GM12864 (cell line): Measurements from ENCODE around the gene PIEZO2.
"Not testable (repeated sequence)": the region's sequence is repeated elsewhere in the genome, so short reads cannot be mapped to it uniquely, and the experiment has no call there.

Source experiments
- DNase-seq: peaks from one replicate; pipeline ENCODE4 v3.0.0-alpha.2; 2011; ENCODE audit warnings: low read depth
- H3K4me3 ChIP-seq: 2 replicates; pipeline ENCODE4 v1.5.1; 2011; ENCODE audit warnings: mild to moderate bottlenecking, low read depth, low read length, control low read depth
- TF ChIP-seq, protein P1 (sequence below): IDR thresholded peaks from 2 replicates; pipeline ENCODE4 v1.5.1; 2011; ENCODE audit warnings: low read depth, mild to moderate bottlenecking, moderate library complexity, low read length, control low read depth, inconsistent platforms; ENCODE audit errors: missing control alignments

Gene PIEZO2

DNA sequence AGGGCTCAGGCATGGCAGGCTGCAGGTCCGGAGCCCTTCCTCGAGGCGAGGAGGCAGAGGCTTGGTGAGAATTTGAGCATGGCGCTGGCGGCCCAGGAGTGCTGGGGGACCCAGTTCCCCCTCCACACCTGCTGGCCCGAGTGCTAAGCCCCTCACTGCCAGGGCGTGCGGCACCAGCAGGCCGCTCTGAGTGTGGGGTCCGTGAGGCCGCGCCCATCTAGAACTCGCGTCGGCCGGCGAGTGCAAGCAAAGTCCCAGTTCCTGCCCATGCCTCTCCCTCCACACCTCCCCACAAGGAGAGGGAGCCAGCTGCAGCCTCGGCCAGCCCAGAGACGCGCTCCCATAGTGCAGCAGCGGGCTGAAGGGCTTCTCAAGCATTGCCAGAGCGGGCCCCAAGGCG lies 233.0 kb downstream of the PIEZO2 start:
- TF ChIP-seq, protein P1, sequence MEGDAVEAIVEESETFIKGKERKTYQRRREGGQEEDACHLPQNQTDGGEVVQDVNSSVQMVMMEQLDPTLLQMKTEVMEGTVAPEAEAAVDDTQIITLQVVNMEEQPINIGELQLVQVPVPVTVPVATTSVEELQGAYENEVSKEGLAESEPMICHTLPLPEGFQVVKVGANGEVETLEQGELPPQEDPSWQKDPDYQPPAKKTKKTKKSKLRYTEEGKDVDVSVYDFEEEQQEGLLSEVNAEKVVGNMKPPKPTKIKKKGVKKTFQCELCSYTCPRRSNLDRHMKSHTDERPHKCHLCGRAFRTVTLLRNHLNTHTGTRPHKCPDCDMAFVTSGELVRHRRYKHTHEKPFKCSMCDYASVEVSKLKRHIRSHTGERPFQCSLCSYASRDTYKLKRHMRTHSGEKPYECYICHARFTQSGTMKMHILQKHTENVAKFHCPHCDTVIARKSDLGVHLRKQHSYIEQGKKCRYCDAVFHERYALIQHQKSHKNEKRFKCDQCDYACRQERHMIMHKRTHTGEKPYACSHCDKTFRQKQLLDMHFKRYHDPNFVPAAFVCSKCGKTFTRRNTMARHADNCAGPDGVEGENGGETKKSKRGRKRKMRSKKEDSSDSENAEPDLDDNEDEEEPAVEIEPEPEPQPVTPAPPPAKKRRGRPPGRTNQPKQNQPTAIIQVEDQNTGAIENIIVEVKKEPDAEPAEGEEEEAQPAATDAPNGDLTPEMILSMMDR, result no peak
- no peak for DNase-seq
- H3K4me3 ChIP-seq, result no peak overlapping the region

DNA sequence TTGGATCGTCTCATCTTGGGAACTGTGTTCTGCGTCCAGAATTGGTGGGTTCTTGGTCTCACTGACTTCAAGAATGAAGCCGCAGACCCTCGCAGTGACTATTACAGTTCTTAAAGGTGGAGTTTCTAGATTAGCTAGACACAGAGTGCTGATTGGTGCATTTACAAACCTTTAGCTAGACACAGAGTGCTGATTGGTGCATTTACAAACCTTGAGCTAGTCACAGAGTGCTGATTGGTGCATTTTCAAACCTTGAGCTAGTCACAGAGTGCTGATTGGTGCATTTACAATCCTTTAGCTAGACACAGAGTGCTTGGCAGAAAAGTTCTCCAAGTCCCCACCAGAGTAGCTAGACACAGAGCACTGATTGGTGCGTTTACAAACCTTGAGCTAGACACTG lies 233.6 kb downstream of the PIEZO2 start:
- not testable (repeated sequence) for DNase-seq

DNA sequence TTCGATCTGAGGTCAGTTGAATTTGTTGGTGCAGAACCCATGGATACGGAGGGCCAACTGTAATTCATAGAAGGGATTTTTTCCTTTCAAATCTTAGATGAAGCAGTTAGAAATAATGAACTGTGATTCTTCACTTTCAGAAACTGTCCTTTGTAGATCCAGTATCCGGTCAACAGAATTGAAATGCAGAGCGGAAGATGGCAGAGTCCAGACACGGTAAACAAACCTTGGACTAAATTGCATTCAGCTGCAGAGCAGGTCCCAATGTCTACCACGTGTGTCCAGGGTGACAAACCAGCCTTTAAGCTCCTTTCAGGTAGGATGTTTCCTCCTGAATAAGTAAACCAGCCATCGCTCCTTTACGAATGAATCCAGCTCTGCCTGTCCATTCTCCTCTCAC lies 234.8 kb downstream of the PIEZO2 start:
- not testable (repeated sequence) for DNase-seq

More for the DNA sequence above, 233.6 kb downstream of the PIEZO2 start:
- not testable (repeated sequence) for H3K4me3 ChIP-seq

GRCh38 chr18:10913919-10914318 lies 235.4 kb downstream of the PIEZO2 start:
- no peak for DNase-seq
- no peak overlapping the region for H3K4me3 ChIP-seq
- TF ChIP-seq, protein P1, result no peak

More for the DNA sequence above, 234.8 kb downstream of the PIEZO2 start:
- not testable (repeated sequence) for H3K4me3 ChIP-seq

DNA sequence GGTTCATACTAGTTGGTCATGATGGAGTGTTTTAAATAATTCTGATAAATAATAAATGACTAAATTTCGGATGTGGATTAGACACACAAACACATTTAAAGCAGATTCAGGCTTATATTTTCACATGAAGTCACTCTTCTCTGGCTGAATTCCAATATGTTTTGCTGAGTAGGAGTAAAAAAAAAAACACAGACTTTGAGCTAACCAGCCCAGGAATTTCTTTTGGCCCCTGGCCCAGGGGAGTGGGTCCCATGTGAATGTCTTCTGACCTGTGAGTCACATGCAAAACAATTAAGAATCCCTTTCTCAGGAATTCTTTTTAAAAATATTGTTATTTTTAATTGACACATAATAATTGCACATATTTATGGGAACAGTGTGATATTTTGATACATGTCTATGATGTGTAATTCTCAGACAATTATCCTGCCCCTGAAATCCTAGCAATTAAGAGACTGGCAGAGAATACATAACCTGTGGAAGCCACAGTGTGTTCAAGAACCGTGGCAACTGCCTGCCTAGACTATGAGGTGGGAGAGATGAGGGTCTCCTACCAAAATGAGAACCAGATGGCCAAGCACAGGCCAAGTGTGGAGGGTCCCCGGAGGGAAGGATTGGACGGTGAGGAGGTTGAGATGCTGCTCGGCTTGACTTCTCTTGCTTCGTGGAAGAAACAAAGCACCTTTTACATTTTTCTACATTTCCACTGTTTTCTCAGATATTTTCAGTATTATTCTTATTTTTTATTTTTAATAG lies 236.4 kb downstream of the PIEZO2 start:
- H3K4me3 ChIP-seq, result no peak overlapping the region
- TF ChIP-seq, protein P1, result no peak
- DNase-seq, result no peak

DNA sequence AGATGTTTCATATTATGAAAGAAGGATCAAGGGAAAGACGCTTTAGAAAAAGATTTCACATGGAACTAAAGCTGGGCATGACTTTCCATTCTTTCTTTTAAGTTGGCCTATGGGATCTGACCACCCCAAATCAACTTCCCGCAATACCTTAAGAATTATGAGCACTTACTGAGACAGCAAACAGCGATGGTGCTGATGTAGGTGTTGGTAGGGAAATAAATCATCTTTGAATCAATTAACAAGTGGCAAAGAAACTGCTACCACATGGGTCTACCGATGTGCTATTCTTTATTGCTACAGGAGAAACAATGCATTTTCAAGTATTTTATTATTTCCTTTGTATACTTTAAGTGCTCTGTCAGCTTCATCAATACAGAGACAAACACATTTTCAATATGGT lies 239.6 kb downstream of the PIEZO2 start:
- TF ChIP-seq, protein P1, result no peak
- H3K4me3 ChIP-seq, result no peak overlapping the region
- DNase-seq, result no peak

DNA sequence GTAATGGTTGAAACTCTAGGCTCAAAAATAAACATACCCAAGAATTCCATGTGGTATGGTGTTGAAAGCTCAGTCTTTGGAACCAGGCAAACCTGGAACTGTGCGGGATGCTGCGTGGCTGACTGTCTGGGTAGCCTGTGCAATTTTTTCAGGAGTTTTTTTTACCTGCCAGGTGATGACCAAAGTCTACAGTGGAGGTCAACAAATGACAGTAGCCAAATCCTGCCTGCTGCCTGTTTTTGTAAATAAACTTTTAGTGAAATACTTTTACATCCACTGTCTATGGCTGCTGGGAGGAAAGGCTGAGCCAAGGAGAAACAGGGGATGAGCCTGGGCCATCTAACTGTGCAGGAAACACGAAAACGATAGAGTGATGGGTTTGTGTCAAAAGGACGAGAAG lies 240.6 kb downstream of the PIEZO2 start:
- H3K4me3 ChIP-seq, result no peak overlapping the region
- TF ChIP-seq, protein P1, result no peak
- DNase-seq, result no peak

GRCh38 chr18:10907749-10908148 lies 241.6 kb downstream of the PIEZO2 start:
- H3K4me3 ChIP-seq, result no peak overlapping the region
- TF ChIP-seq, protein P1, result no peak
- no peak for DNase-seq
